B cell (primary cell): Measurements from ENCODE around the gene ZBTB34. TPM values are rescaled to one million over a fixed set of nuclear protein-coding genes. Genes with fewer than 3 reads are reported as not detected.

ENCODE experiments used
- ATAC-seq: fragments of 200-7000 bp; cut with Tn5 transposase; one replicate; pipeline ENCODE4 v1.10.0; 2021; ENCODE audit warnings: low read depth, mild to moderate bottlenecking, moderate number of reproducible peaks, moderate library complexity
- CTCF ChIA-PET: fragments of 350-600 bp; sonication (Branson Sonifier 250); formaldehyde crosslinking; loops from one replicate; lab custom pipeline; 2021; ENCODE audit warnings: antibody characterized with exemption, inconsistent platforms; lab: Charles Lee
- POLR2A ChIA-PET: fragments of 350-600 bp; sonication (Branson Sonifier 250); formaldehyde crosslinking; loops from one replicate; lab custom pipeline; 2021; ENCODE audit warnings: antibody characterized with exemption; lab: Charles Lee
- DNase-seq: peaks from one replicate; pipeline ENCODE4 v3.0.0; 2013
- H2AFZ ChIP-seq: 2 replicates; pipeline ENCODE4 v1.6.1; 2012; ENCODE audit warnings: mild to moderate bottlenecking, low read depth, low read length; ENCODE audit not compliant: insufficient read depth, poor library complexity, severe bottlenecking
- H3K27ac ChIP-seq, 2 donors: 1 replicate in 1 of 2; 2 replicates in 1 of 2; pipeline ENCODE4 v1.5.1; 2012 to 2013; ENCODE audit warnings: low read length in 2 of 2, mild to moderate bottlenecking in 2 of 2, moderate library complexity in 1 of 2
- H3K27me3 ChIP-seq, 4 experiments: fragments of 200-600 bp in 1 of 4; sonication (generic) in 1 of 4; replicated peaks in 1 of 4; 1 replicate in 2 of 4; 2 replicates in 2 of 4; pipeline versions ENCODE4 v1.6.1 to v1.7.0; 2013 to 2016; ENCODE audit warnings: low read length in 3 of 4, mild to moderate bottlenecking in 2 of 4, mixed read lengths in 1 of 4, moderate library complexity in 1 of 4; ENCODE audit not compliant: insufficient read depth in 4 of 4, control insufficient read depth in 3 of 4; ENCODE audit errors: control extremely low read depth in 1 of 4
- H3K36me3 ChIP-seq, 2 experiments: replicated peaks in 1 of 2; 1 replicate in 1 of 2; 2 replicates in 1 of 2; pipeline versions ENCODE4 v1.6.1 to v1.7.1; 2013; ENCODE audit warnings: low read length in 1 of 2; ENCODE audit not compliant: insufficient read depth in 2 of 2, control insufficient read depth in 1 of 2; ENCODE audit errors: control extremely low read depth in 1 of 2, extremely low read depth in 1 of 2
- H3K4me1 ChIP-seq, 2 donors: fragments of 200-600 bp in 1 of 2; sonication (generic) in 1 of 2; 1 replicate in 1 of 2; 2 replicates in 1 of 2; pipeline versions ENCODE4 v1.5.1 to v1.6.1; 2013 to 2017; ENCODE audit warnings: low read length in 2 of 2; ENCODE audit not compliant: control insufficient read depth in 2 of 2, insufficient read depth in 2 of 2
- H3K4me2 ChIP-seq: replicated peaks from 2 replicates; pipeline ENCODE3; 2012; ENCODE audit warnings: mild to moderate bottlenecking, low read depth, low read length; ENCODE audit not compliant: poor library complexity, severe bottlenecking
- H3K4me3 ChIP-seq, 5 experiments: fragments of 200-600 bp in 1 of 5; sonication (generic) in 1 of 5; 1 replicate in 3 of 5; 2 replicates in 2 of 5; pipeline versions ENCODE4 v1.5.1 to v1.7.0; 2011 to 2016; ENCODE audit warnings: low read length in 4 of 5, mild to moderate bottlenecking in 4 of 5, low read depth in 2 of 5, control low read depth in 1 of 5, moderate library complexity in 1 of 5; ENCODE audit not compliant: insufficient read depth in 1 of 5; ENCODE audit errors: control extremely low read depth in 1 of 5, extremely low read depth in 1 of 5
- H3K79me2 ChIP-seq: fragments of 200-600 bp; sonication (generic); one replicate; pipeline ENCODE4 v1.6.0; 2016; ENCODE audit warnings: low read length; ENCODE audit not compliant: control insufficient read depth, insufficient read depth
- H3K9ac ChIP-seq: fragments of 200-600 bp; sonication (generic); 2 replicates; pipeline ENCODE4 v1.6.1; 2017; ENCODE audit warnings: mild to moderate bottlenecking, low read length, moderate library complexity
- H3K9me3 ChIP-seq, 3 donors: one replicate each; pipeline versions ENCODE4 v1.6.1 to v1.7.1; 2013; ENCODE audit warnings: low read length in 2 of 3; ENCODE audit not compliant: control insufficient read depth in 2 of 3, insufficient read depth in 1 of 3; ENCODE audit errors: control extremely low read depth in 1 of 3
- H4K20me1 ChIP-seq: 2 replicates; pipeline ENCODE4 v1.6.0; 2012; ENCODE audit warnings: mild to moderate bottlenecking, low read length; ENCODE audit not compliant: insufficient read depth, control insufficient read depth, poor library complexity, severe bottlenecking
- H3K27ac Mint-ChIP-seq: one replicate; pipeline ENCODE4 v1.8.0; 2021; ENCODE audit warnings: mixed read lengths
- H3K27me3 Mint-ChIP-seq: one replicate; pipeline ENCODE4 v1.8.0; 2021; ENCODE audit warnings: mixed read lengths
- H3K4me1 Mint-ChIP-seq: one replicate; pipeline ENCODE4 v1.8.0; 2021; ENCODE audit warnings: mixed read lengths
- H3K4me3 Mint-ChIP-seq: one replicate; pipeline ENCODE4 v1.8.0; 2021; ENCODE audit warnings: mixed read lengths
- H3K9me3 Mint-ChIP-seq: one replicate; pipeline ENCODE4 v1.8.0; 2022; ENCODE audit warnings: mixed read lengths; ENCODE audit not compliant: insufficient read depth
- EZH2 ChIP-seq: IDR thresholded peaks from 2 replicates; pipeline ENCODE4 v1.6.1; 2012; ENCODE audit warnings: borderline replicate concordance, low read depth, mild to moderate bottlenecking, moderate library complexity, low read length; ENCODE audit not compliant: insufficient read depth, poor library complexity, severe bottlenecking
- WGBS: methylation state at CpG from one replicate; pipeline ENCODE4 v1.1.5; 2013; ENCODE audit warnings: missing lambda C conversion rate; ENCODE audit not compliant: insufficient coverage; 5-methylcytosine and 5-hydroxymethylcytosine counted together
- intact Hi-C: fragments of 100-400 bp; cut with micrococcal nuclease; formaldehyde crosslinking; loops from one replicate; pipeline ENCODE4 v1.10.0; 2022
- polyA plus RNA-seq: library from polyadenylated mRNA; depleted of rRNA; stranded (reverse); fragments of >200 nt; gene quantifications from 2 replicates; pipeline ENCODE4 v1.2.3, GENCODE V29; 2012
- total RNA-seq, 2 donors: library from RNA; stranded (reverse); fragments of 120-200 nt in 1 of 2; gene quantifications; 1 replicate in 1 of 2; 2 replicates in 1 of 2; pipeline versions ENCODE4 v1.2.3 to v1.2.4, GENCODE V29; 2013 to 2022
- TF ChIP-seq, protein P1 (sequence below): fragments of 200-600 bp; IDR thresholded peaks from one replicate; pipeline ENCODE4 v1.8.0; 2022; ENCODE audit warnings: antibody characterized with exemption, mild to moderate bottlenecking

ZBTB34 gene
- total and polyA plus RNA-seq, 2 donors (not counting 1 experiment from before 2014, with no cell fraction given) = 3.8 to 12.1 TPM

DNA sequence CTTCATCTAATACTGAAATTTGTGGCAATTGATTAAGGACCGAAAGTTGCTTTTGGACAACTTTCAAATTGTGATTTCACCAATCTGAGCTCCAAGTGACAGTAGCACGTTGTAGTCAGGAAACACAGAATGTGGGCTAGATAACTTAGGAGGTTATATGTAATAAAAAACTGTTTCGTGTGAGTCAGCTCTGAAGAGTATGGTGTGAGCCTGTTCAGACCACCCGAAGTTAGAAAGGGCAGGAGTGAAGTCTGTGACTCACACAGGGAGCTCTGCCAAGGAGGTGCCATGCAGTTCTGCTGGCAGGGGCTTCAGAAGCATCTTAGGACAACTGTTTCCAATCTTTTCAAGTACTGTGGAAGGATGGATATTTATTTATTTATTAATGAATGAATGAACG, 16.4 kb upstream of the ZBTB34 start:
- no peaks in the 10 kb centered on the region for H4K20me1 ChIP-seq
- no peak overlapping the region for H3K9ac ChIP-seq
- DNase-seq (no peak), ATAC-seq (no peak)
- CTCF ChIA-PET = interaction anchor here (1.2 kb wide), 1 partner anchor 137 kb away, joined by 3 read pairs; no protein-coding TSS in a partner anchor
- POLR2A ChIA-PET = no interaction called here
- no peak overlapping the region for H3K4me2 ChIP-seq
- H3K9me3 ChIP-seq = no peaks in the 10 kb centered on the region
- H3K79me2 ChIP-seq = no peaks in the 10 kb centered on the region
- TF ChIP-seq, protein P1, sequence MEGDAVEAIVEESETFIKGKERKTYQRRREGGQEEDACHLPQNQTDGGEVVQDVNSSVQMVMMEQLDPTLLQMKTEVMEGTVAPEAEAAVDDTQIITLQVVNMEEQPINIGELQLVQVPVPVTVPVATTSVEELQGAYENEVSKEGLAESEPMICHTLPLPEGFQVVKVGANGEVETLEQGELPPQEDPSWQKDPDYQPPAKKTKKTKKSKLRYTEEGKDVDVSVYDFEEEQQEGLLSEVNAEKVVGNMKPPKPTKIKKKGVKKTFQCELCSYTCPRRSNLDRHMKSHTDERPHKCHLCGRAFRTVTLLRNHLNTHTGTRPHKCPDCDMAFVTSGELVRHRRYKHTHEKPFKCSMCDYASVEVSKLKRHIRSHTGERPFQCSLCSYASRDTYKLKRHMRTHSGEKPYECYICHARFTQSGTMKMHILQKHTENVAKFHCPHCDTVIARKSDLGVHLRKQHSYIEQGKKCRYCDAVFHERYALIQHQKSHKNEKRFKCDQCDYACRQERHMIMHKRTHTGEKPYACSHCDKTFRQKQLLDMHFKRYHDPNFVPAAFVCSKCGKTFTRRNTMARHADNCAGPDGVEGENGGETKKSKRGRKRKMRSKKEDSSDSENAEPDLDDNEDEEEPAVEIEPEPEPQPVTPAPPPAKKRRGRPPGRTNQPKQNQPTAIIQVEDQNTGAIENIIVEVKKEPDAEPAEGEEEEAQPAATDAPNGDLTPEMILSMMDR = no peak
- no peak for TF ChIP-seq EZH2
- WGBS = 64% methylated on average over 5 of the region's 5 CpGs
- Mint-ChIP-seq H3K27ac (no peak overlapping the region), H3K4me3 (no peak overlapping the region), H3K27me3 (no peaks in the 10 kb centered on the region), H3K4me1 (peaks cover 4% of the 10 kb centered on the region), H3K9me3 (no peaks in the 10 kb centered on the region)
- H3K36me3 ChIP-seq = no peaks in the 10 kb centered on the region
- no peak overlapping the region for H2AFZ ChIP-seq
- H3K27me3 ChIP-seq = peaks cover 0 to under 1% (median 0%) of the 10 kb centered on the region in 4 experiments
- H3K27ac ChIP-seq = no peak overlapping the region
- intact Hi-C loops = no loop called here
- H3K4me1 ChIP-seq = no peaks in the 10 kb centered on the region
- no peak overlapping the region for H3K4me3 ChIP-seq

DNA sequence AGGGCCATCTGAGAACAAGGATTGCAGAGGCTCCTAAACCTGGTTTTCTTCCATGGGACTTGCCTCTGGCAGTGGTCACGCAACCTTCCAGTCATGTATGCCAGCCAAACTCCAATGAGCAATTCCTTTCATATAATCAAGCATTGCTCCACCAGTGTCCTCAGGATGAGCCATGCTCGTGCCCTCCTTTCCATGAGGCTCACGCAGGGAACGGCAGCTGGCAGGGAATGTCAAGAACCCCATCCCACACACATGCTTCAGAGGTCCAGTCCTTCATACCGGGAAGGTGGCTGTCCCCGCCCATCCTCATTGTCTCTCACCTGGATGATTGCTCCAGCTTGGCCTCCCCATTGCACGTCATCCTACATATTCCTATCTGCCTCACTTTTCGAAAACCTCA, 13.4 kb upstream of the ZBTB34 start:
- 97% methylated on average over 8 of the region's 8 CpGs for WGBS
- H3K4me1 ChIP-seq = no peaks in the 10 kb centered on the region
- no peaks in the 10 kb centered on the region for H3K9me3 ChIP-seq
- H3K79me2 ChIP-seq = no peaks in the 10 kb centered on the region
- H3K27ac Mint-ChIP-seq = no peak overlapping the region
- intact Hi-C loops = no loop called here
- no peak overlapping the region for H3K9ac ChIP-seq
- no peak for ATAC-seq
- peaks cover 8% of the 10 kb centered on the region for H3K27me3 Mint-ChIP-seq
- no peaks in the 10 kb centered on the region for H3K36me3 ChIP-seq
- H3K4me3 Mint-ChIP-seq = no peak overlapping the region
- TF ChIP-seq EZH2 = no peak
- TF ChIP-seq, protein P1 = no peak
- peaks cover 0 to 16% (median 5%) of the 10 kb centered on the region in 4 experiments for H3K27me3 ChIP-seq
- H2AFZ ChIP-seq = no peak overlapping the region
- POLR2A ChIA-PET = no interaction called here
- no peaks in the 10 kb centered on the region for H4K20me1 ChIP-seq
- H3K4me3 ChIP-seq = no peak overlapping the region
- H3K4me2 ChIP-seq = no peak overlapping the region
- no peaks in the 10 kb centered on the region for H3K9me3 Mint-ChIP-seq
- no peak overlapping the region for H3K27ac ChIP-seq
- DNase-seq = no peak
- CTCF ChIA-PET = no interaction called here
- peaks cover 4% of the 10 kb centered on the region for H3K4me1 Mint-ChIP-seq
